GM19035 (cell line): ENCODE measurements around the gene SRPRB.

Experiments
- ATAC-seq: cut with Tn5 transposase; IDR thresholded peaks from one replicate; pipeline ENCODE4 v1.9.1; 2021; ENCODE audit not compliant: unreplicated experiment

Gene SRPRB

DNA sequence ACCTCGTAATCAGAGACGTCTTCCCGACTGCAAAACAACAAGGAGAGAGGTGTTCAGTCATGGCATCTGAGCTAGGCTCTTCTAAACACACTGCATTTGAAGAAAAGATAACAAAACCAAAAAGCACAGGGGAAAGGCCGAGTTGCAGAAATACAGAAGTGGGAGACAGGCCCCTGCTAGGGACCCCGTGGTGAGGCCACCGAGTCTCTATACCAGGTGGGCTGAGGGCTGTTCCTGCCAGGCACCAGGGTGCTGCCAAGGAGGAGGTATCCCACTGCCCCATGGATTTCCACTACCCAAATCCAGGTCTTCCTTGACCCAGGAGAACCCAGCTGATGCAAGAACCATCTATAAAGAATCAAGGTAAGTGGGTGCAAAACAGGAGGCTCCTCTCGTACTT lies 59.0 kb downstream of the SRPRB start:
- ATAC-seq = no peak

DNA sequence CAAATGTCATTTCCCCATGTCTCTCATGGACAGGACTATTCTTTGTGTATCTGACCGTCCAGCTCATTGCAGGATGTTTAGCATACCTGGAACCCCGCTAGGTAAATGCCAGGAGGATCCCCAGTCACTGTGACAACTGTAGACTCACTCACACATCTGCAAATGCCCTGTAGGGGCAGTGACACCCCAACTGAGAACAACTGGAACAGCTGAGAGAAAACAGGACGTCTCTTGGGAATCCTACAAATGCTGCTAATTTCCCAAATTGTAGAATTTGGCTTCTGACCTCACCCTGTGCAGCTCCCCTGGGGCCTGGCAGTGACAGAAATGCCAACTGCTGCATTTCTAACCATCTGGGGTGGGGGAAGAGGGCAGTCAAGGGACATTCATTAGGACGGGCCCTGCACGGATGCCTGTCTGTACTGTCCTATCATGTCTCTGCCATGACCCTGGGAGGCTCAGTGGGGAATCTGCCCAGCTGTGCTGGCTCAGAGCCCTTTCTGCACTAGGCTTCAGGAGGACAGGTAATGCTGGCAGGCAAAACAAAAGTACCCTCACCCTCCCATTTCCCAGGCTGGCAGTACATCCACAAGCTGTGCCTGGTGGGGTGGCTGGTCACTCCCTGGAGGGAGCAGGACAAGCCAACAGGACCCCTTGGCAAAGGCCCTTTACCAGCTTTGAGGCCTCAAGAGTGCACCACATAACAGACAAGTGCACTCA lies 59.7 kb downstream of the SRPRB start:
- ATAC-seq = no peak

DNA sequence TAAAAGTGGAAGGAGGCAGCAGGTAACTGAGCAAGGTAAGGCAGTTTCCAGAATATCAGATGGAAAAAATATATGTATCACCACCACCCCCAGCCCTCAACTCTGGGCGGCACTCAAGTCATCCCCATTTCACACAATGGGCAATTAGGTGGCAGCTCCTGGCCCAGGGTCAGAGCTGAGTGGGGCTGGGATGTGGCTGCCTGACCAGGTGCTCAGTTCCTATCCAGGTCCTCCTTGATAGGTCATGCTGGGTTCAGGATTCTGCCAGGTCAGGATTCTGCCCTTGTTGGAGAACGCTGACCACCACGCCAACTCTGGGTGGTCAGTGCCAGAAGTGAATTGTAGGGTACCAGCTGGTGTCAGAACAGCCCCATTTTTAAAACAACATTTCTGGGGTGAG lies 60.5 kb downstream of the SRPRB start:
- no peak for ATAC-seq

DNA sequence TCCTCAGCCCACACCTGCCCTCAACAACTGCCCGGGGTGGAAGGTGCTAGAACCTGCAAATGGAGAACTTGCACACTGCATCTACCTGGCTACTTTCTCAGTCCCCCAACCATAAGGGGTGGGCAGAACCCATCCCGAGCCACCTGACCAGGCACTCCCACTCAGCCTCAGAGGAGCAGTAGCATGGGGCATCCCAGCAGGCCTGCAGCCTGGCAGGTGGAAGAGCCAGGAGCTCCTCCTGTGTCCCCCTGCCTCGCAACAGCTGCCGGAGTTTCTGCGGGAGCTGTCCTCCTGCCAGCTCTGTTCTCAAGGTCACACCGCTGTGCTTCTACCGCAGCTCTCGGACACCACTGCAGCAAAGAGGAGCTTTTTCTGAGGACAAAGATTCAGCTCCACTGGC lies 62.6 kb downstream of the SRPRB start:
- ATAC-seq = no peak

DNA sequence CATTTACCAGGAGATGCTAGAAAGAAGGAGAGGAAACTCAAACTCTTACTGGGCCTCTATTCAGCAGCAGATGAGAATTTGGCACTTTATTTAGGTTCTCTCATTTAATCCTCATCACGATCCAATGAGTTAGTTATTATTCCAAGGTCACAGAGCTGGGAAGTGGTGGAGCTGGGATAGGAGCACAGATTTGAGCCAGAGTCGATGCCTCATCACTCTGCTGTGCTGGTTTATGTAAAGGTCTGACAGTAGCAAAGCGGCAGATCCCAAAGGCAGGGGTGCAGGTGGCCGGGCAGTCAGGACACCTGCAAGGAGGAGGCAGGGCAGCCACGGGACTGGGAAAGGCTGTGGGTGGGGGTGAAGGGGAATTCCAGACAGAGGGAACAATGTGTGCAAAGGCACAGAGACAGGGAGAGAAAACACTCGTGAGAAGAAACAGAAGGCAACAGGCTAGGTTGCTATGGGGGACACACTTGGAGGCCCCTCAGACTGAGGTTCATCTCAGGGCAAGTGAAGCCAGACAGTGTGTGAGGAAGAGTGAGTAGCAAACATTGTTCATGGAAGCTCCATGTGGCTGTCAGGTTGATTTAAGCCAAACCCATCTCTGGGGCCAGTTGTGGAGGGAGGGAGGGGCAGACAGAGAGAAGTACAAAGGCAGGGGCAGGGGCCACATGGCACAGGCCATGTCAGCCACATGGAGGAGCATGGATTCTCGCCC lies 63.3 kb downstream of the SRPRB start:
- no peak for ATAC-seq

DNA sequence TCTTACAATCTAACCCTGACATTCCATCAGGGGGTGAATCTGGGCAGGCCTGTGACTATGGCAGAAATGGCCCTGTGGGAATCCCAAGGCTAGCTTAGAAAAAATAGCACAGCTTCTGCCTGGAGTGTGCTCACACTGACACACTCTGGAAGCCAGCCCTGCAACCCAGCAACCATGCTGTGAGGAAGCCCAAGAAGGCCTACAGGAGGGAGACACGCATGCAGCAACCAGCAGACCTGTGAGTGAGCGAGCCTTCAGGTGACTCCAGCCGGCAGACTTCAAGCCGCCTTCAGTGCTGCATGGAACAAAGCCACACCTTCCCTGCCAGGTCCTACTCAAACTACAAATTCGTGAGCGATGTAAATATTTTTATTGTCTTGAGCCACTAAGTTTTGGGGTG lies 64.0 kb downstream of the SRPRB start:
- ATAC-seq = no peak

DNA sequence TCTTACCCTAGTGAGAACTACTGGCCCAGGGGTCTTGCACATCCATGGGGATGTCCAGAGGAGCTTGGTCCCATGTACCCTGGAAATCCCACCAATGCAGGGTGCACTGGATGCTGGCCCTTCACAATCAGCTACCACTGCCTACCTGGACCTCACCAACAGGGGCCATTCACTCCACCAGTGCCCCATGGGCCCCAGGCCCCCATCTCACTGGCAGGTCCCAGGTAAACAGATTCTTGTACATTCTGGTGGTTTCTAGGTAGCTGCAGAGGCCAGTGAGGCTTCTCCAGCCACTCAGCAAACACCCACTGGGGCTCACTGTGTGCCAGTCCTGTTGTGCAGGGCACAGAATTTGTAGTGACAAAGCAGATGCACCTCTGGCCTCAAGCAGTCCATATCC lies 65.2 kb downstream of the SRPRB start:
- no peak for ATAC-seq
